K562 (cell line): Measurements from ENCODE around the gene NFATC2. TPM values are rescaled to one million over a fixed set of nuclear protein-coding genes. Genes with fewer than 3 reads are reported as not detected.
A peak's percentile ranks its signal among the peaks of the same experiment; 100 is the strongest.

Experiments used
- ATAC-seq: fragments of 200-7000 bp; cut with Tn5 transposase; 3 replicates; pipeline ENCODE4 v1.9.1; 2020; ENCODE audit warnings: moderate library complexity
- BruUV-seq: library from RNA; stranded (reverse); fragments of 400-500 nt; replicated peaks from 2 replicates; lab custom pipeline; 2021; lab: Mats Ljungman, UMichigan
- CTCF ChIA-PET: fragments of 300-600 bp; formaldehyde crosslinking; extraction: SDS; loops from one replicate; lab custom pipeline; 2021; ENCODE audit warnings: low intra/inter-chr PET ratio; lab: Yijun Ruan, JAX
- POLR2A ChIA-PET: fragments of 300-600, 350-650 bp; sonication (Branson Sonifier 250); formaldehyde crosslinking; extraction: SDS; loops from one replicate; lab custom pipeline; 2021; ENCODE audit warnings: antibody characterized with exemption, inconsistent platforms; lab: Yijun Ruan, JAX
- DNase-seq, 4 experiments: peaks; one replicate each; pipeline versions ENCODE4 v3.0.0 to v3.0.0-alpha.2; 2011 to 2018; ENCODE audit warnings: low spot score in 3 of 4, mixed read lengths in 3 of 4; ENCODE audit errors: extremely low read depth in 1 of 4
- FAIRE-seq: peaks from 2 replicates; lab custom pipeline; 2011; peaks lifted over from hg19 to GRCh38; lab: Jason Lieb, UNC
- H2AFZ ChIP-seq: 2 replicates; pipeline ENCODE4 v1.6.0; 2011; ENCODE audit warnings: low read depth, low read length, control low read depth, inconsistent platforms
- H3K27ac ChIP-seq: fragments of 200-600 bp; 3 replicates; pipeline ENCODE4 v1.8.0; 2011; ENCODE audit warnings: low read depth, mild to moderate bottlenecking, control low read depth, inconsistent platforms, low read length, moderate library complexity, mixed read lengths; ENCODE audit errors: extremely low read depth
- H3K27me3 ChIP-seq, 2 experiments: fragments of 300-600 bp in 1 of 2; 2 replicates in 1 of 2; 3 replicates in 1 of 2; pipeline versions ENCODE4 v1.6.0 to v1.8.0; 2011; ENCODE audit warnings: inconsistent platforms in 2 of 2, low read length in 2 of 2, mild to moderate bottlenecking in 1 of 2, mixed read lengths in 1 of 2, moderate library complexity in 1 of 2; ENCODE audit not compliant: control insufficient read depth in 2 of 2, insufficient read depth in 2 of 2
- H3K36me3 ChIP-seq: fragments of 300-600 bp; 3 replicates; pipeline ENCODE4 v1.8.0; 2011; ENCODE audit warnings: mild to moderate bottlenecking, low read length, inconsistent platforms; ENCODE audit not compliant: control insufficient read depth, insufficient read depth
- H3K4me1 ChIP-seq, 2 experiments: fragments of 200-600 bp in 1 of 2; replicated peaks in 1 of 2; 2 replicates in 1 of 2; 3 replicates in 1 of 2; pipeline versions ENCODE4 v1.5.1 to v1.8.0; 2011; ENCODE audit warnings: inconsistent platforms in 2 of 2, low read length in 2 of 2, mild to moderate bottlenecking in 1 of 2, mixed read lengths in 1 of 2, moderate library complexity in 1 of 2; ENCODE audit not compliant: control insufficient read depth in 2 of 2, insufficient read depth in 2 of 2
- H3K4me2 ChIP-seq: 2 replicates; pipeline ENCODE4 v1.6.1; 2011; ENCODE audit warnings: low read length, control low read depth, inconsistent platforms, mixed read lengths; ENCODE audit not compliant: insufficient read depth
- H3K4me3 ChIP-seq: fragments of 200-600 bp; sonication (generic), shearing (Covaris generic); 2 replicates; pipeline ENCODE4 v1.5.1; 2016; ENCODE audit warnings: control low read depth, inconsistent platforms
- H3K79me2 ChIP-seq: fragments of 200-600 bp; 3 replicates; pipeline ENCODE4 v1.8.0; 2011; ENCODE audit warnings: low read length, inconsistent platforms; ENCODE audit not compliant: control insufficient read depth, insufficient read depth
- H3K9ac ChIP-seq, 2 experiments: 2 replicates each; pipeline versions ENCODE4 v1.6.0 to v1.6.1; 2011; ENCODE audit warnings: low read depth in 2 of 2, low read length in 2 of 2, control low read depth in 1 of 2, inconsistent platforms in 1 of 2, mild to moderate bottlenecking in 1 of 2, mixed read lengths in 1 of 2; ENCODE audit not compliant: insufficient read depth in 1 of 2
- H3K9me1 ChIP-seq: one replicate; pipeline ENCODE4 v1.6.0; 2011; ENCODE audit warnings: inconsistent platforms, mild to moderate bottlenecking, low read length, moderate library complexity; ENCODE audit not compliant: control insufficient read depth, insufficient read depth
- H3K9me3 ChIP-seq: replicated peaks from 2 replicates; pipeline ENCODE4 v1.5.1; 2011; ENCODE audit warnings: low read depth, low read length, inconsistent platforms; ENCODE audit not compliant: control insufficient read depth, insufficient read depth
- H4K20me1 ChIP-seq: replicated peaks from 2 replicates; pipeline ENCODE4 v1.6.1; 2011; ENCODE audit warnings: low read length, inconsistent platforms, mixed read lengths; ENCODE audit not compliant: control insufficient read depth, insufficient read depth
- MAFF ChIP-seq: IDR thresholded peaks from 2 replicates; pipeline ENCODE4 v1.6.1; 2012; ENCODE audit warnings: low read length, improper control_type of control experiment
- MTA3 ChIP-seq: fragments of 450-650 bp; formaldehyde crosslinking; IDR thresholded peaks from 2 replicates; pipeline ENCODE4 v1.6.1; 2017; ENCODE audit warnings: mild to moderate bottlenecking, borderline replicate concordance
- NONO ChIP-seq, 2 experiments: fragments of 200-400 bp in 1 of 2; fragments of 450-650 bp in 1 of 2; formaldehyde crosslinking in 1 of 2; IDR thresholded peaks; 2 replicates each; pipeline ENCODE4 v1.6.1; 2017; ENCODE audit warnings: low read depth in 2 of 2, mild to moderate bottlenecking in 2 of 2, moderate library complexity in 2 of 2, low read length in 1 of 2
- WGBS: fragments of 100-300 bp; shearing (Covaris generic); methylation state at CpG from one replicate; pipeline ENCODE4 v1.1.6; 2016; ENCODE audit warnings: low coverage, mixed read lengths; ENCODE audit not compliant: insufficient coverage; ENCODE audit errors: missing lambda C conversion rate; 5-methylcytosine and 5-hydroxymethylcytosine counted together
- in situ Hi-C: fragments of 300-500 bp; cut with MboI; formaldehyde crosslinking; loops from 4 replicates; pipeline ENCODE4 v1.15.0; 2018; ENCODE audit warnings: inconsistent platforms, mixed read lengths
- intact Hi-C: fragments of 100-400 bp; cut with micrococcal nuclease; formaldehyde crosslinking; loops from 2 replicates; pipeline ENCODE4 v1.14.2; 2022
- polyA plus RNA-seq, 8 experiments: library from polyadenylated mRNA; depleted of rRNA in 4 of 8; stranded (reverse) in 5 of 8; unstranded in 3 of 8; fragments of >200 nt; fragmentation: Nextera tagmentation in 2 of 8; fragmentation: Illumina TruSeq in 1 of 8; extraction: Ambion mirVana in 2 of 8; extraction: Trizol in 1 of 8; gene quantifications; 2 replicates each; pipeline versions ENCODE4 v1.2.1 to v1.2.3, GENCODE V29; 2011 to 2014; ENCODE audit warnings: inconsistent platforms in 1 of 8, missing spikeins in 1 of 8
- total RNA-seq, 7 experiments: library from RNA; depleted of rRNA in 6 of 7; stranded (reverse); fragments of >200 nt in 6 of 7; fragmentation: Illumina TruSeq in 2 of 7; extraction: Trizol in 2 of 7; gene quantifications; 2 replicates each; pipeline versions ENCODE4 v1.2.1 to v1.2.3, GENCODE V29; 2011 to 2021; ENCODE audit warnings: low replicate concordance in 1 of 7
- TF ChIP-seq, protein P1 (sequence below): fragments of 450-650 bp; IDR thresholded peaks from 2 replicates; pipeline ENCODE4 v1.6.1; 2017; ENCODE audit warnings: antibody characterized with exemption, mild to moderate bottlenecking
- TF ChIP-seq, protein P2 (sequence below), 3 experiments: fragments of 200-800 bp in 1 of 3; fragments of 250-450 bp in 1 of 3; fragments of 450-650 bp in 1 of 3; sonication (Bioruptor Pico) in 1 of 3; sonication (Bioruptor generic) in 1 of 3; formaldehyde crosslinking in 1 of 3; IDR thresholded peaks; 2 replicates each; pipeline versions ENCODE4 v1.6.1 to v1.8.0; 2016 to 2022; ENCODE audit warnings: mild to moderate bottlenecking in 2 of 3, missing genetic modification characterization in 2 of 3, missing compliant biosample characterization in 1 of 3, moderate library complexity in 1 of 3

NFATC2 gene
- total and polyA plus RNA-seq, 9 of the 15 experiments (the other 6 are each of a cell fraction or from before 2014, with no cell fraction given), result 1.9 to 11.2 (median 3.0) TPM

DNA sequence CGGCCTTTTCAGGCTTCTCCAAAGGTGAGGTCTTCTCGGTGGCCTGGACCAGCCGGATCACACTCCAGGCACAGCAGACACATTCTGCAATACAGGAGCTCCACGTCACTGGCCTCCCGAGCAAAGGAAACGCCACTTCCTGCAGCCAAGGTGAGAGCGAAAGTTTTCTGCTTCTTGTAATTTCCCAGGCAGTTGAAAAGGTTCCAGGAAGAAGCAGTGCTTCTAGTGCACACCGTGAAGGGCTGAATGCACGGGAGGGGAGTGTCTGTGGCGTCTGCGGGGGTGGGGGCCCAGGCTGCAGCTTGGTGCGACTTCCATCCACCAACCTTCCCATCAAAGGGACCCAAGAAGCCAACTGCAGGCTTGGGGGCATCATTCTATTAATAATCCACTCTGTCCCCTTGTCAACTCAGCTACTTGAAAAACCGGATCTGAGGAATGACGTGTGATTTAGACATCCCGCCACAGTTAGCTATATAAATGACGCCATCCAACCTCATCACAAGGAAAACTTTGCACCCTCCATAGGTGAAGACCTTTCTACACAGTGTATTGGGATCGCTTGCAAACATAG is 61.1 kb downstream of the NFATC2 start:
- Histone ChIP-seq H3K9me1 (peaks cover 10% of the 10 kb centered on the region), H3K79me2 (no peaks in the 10 kb centered on the region), H3K4me2 (no peak overlapping the region), H3K27ac (no peak overlapping the region), H4K20me1 (no peaks in the 10 kb centered on the region), H3K4me3 (no peak overlapping the region), H3K4me1 (peaks cover 0 to 6% of the 10 kb centered on the region in 2 experiments; a peak in 1 of 5 replicates), H3K36me3 (peaks cover 27% of the 10 kb centered on the region; the same call in 1 of the 3 replicates), H3K27me3 (no peaks in the 10 kb centered on the region), H2AFZ (no peak overlapping the region), H3K9me3 (no peaks in the 10 kb centered on the region; the same call in 1 of the 2 replicates), H3K9ac (0 out of 4 replicates have a peak overlapping the region, but pooled peaks of 1 of the 2 experiments have one; percentile 31)
- CTCF ChIA-PET, result no interaction called here
- POLR2A ChIA-PET, result interaction anchor here (0.6 to 1.2 kb wide), 4 partner anchors 10 to 189 kb away, joined by 4 read pairs; no protein-coding TSS in a partner anchor
- TF ChIP-seq, protein P1, sequence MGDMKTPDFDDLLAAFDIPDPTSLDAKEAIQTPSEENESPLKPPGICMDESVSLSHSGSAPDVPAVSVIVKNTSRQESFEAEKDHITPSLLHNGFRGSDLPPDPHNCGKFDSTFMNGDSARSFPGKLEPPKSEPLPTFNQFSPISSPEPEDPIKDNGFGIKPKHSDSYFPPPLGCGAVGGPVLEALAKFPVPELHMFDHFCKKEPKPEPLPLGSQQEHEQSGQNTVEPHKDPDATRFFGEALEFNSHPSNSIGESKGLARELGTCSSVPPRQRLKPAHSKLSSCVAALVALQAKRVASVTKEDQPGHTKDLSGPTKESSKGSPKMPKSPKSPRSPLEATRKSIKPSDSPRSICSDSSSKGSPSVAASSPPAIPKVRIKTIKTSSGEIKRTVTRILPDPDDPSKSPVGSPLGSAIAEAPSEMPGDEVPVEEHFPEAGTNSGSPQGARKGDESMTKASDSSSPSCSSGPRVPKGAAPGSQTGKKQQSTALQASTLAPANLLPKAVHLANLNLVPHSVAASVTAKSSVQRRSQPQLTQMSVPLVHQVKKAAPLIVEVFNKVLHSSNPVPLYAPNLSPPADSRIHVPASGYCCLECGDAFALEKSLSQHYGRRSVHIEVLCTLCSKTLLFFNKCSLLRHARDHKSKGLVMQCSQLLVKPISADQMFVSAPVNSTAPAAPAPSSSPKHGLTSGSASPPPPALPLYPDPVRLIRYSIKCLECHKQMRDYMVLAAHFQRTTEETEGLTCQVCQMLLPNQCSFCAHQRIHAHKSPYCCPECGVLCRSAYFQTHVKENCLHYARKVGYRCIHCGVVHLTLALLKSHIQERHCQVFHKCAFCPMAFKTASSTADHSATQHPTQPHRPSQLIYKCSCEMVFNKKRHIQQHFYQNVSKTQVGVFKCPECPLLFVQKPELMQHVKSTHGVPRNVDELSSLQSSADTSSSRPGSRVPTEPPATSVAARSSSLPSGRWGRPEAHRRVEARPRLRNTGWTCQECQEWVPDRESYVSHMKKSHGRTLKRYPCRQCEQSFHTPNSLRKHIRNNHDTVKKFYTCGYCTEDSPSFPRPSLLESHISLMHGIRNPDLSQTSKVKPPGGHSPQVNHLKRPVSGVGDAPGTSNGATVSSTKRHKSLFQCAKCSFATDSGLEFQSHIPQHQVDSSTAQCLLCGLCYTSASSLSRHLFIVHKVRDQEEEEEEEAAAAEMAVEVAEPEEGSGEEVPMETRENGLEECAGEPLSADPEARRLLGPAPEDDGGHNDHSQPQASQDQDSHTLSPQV, result no peak
- TF ChIP-seq, protein P2, sequence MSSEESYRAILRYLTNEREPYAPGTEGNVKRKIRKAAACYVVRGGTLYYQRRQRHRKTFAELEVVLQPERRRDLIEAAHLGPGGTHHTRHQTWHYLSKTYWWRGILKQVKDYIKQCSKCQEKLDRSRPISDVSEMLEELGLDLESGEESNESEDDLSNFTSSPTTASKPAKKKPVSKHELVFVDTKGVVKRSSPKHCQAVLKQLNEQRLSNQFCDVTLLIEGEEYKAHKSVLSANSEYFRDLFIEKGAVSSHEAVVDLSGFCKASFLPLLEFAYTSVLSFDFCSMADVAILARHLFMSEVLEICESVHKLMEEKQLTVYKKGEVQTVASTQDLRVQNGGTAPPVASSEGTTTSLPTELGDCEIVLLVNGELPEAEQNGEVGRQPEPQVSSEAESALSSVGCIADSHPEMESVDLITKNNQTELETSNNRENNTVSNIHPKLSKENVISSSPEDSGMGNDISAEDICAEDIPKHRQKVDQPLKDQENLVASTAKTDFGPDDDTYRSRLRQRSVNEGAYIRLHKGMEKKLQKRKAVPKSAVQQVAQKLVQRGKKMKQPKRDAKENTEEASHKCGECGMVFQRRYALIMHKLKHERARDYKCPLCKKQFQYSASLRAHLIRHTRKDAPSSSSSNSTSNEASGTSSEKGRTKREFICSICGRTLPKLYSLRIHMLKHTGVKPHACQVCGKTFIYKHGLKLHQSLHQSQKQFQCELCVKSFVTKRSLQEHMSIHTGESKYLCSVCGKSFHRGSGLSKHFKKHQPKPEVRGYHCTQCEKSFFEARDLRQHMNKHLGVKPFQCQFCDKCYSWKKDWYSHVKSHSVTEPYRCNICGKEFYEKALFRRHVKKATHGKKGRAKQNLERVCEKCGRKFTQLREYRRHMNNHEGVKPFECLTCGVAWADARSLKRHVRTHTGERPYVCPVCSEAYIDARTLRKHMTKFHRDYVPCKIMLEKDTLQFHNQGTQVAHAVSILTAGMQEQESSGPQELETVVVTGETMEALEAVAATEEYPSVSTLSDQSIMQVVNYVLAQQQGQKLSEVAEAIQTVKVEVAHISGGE (CRISPR knock-in tag; IDR thresholded peaks at IDR 0.05), result no peak
- no peak for TF ChIP-seq MTA3
- no peak for TF ChIP-seq NONO (IDR thresholded peaks at IDR 0.05; ENCODE audit: low read depth in 2 of 2, low read length in 1 of 2)
- no peak for TF ChIP-seq MAFF
- BruUV-seq, result no TSS peak
- intact Hi-C loops (no loop called here), in situ Hi-C loops (no loop called here)
- no peak for ATAC-seq
- 85% methylated on average over 15 of the region's 17 CpGs for WGBS
- DNase-seq, result no peak
- FAIRE-seq, result no peak
